GM19397 (cell line): ENCODE data around the gene NIPSNAP2.
"Not testable (repeated sequence)": the region's sequence is repeated elsewhere in the genome, so short reads cannot be mapped to it uniquely, and the experiment has no call there.

ENCODE experiments used
- ATAC-seq: cut with Tn5 transposase; IDR thresholded peaks from one replicate; pipeline ENCODE4 v1.9.1; 2021; ENCODE audit warnings: mild to moderate bottlenecking, moderate library complexity; ENCODE audit not compliant: unreplicated experiment

NIPSNAP2 gene

DNA sequence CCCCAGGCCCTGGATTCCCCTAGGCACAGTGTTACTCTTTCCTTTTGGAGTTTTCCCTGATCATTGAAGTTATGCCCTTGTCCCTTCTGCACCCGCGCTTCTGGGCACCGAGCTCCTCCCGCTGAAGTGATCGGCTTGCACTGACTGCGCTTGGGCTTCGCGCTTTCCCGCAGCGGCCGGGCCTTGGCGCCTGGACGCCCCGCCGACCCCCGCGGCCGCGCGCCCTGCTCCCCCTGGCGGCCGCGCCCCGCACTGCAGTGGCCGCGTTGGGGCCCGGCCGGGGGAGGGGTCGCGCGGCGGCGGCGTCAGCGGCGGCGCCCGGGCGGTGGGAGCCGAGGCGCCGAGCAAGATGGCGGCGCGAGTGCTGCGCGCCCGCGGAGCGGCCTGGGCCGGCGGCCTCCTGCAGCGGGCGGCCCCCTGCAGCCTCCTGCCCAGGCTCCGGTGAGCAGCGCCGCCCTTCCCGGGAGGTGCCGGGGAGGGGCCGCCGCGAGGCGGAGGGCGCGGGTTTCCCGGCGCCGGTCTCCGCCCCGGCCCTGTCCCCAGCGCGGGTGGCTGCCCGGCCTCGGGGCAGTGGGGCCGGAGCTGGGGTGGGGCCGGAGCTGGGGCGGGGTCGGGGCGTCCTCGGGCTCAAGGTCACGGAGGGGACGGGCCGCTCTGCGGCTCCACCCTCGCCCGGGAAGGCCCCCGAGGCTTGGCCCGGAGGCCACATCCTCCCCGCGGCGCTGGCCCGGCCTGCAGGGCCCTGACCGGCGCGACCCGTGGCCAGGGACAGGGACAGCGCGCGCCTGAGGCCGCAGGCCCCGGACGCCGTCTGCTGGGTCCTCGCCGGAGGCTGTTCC is at the start of gene NIPSNAP2:
Gene NIPSNAP2 (plus strand): TSS at position 325 of the 839 bp plus-strand sequence. CDS start 25 bp downstream, at position 350.
- ATAC-seq = peak; percentile 83

DNA sequence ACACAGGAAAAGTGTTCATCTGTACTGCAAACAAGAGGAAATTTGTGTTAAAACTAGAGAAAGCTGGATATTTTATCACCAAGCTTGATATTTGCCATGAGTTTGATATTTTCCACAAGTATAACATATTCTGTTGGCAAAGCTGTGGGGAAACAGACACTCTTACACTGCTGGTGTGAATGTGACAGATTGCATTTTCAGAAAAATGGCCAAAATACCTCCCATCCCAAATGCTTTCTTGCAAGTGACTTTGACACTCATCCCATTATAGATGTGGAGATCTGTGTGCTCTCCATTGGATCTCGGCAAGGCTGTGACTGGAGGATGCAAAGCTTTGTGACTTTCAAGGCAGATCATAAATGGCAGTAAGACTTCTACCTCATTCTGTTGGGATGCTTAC is 46.6 kb upstream of the NIPSNAP2 start:
- no peak for ATAC-seq

GRCh38 chr7:55928006-55928767 is 36.2 kb upstream of the NIPSNAP2 start:
- no peak for ATAC-seq

- no peak for ATAC-seq
Measured at GRCh38 chr7:55931421-55932151, 32.8 kb upstream of the NIPSNAP2 start.

- no peak for ATAC-seq
Measured at GRCh38 chr7:55939514-55940123, 24.8 kb upstream of the NIPSNAP2 start.

DNA sequence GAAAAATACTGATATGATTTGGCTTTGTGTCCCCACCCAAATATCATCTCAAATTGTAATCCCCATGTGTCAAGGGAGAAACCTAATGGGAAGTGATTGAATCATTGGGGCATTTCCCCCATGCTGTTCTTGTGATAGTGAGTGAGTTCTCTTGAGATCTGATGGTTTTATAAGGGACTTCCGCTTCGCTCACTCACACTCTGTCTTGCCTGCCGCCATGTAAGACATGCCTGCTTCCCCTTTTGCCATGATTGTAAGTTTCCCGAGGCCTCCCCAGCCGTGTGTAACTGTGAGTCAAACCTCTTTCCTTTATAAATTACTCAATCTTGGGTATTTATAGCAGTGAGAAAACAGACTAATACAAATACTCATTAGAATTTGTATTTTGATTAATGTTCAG is 17.8 kb upstream of the NIPSNAP2 start:
- ATAC-seq = no peak

GRCh38 chr7:55951637-55952351 is 12.6 kb upstream of the NIPSNAP2 start, which contains the start of gene MRPS17:
Gene MRPS17, plus strand, starts transcription at chr7:55951877. Its CDS starts 1,319 bp downstream, at chr7:55953196.
- ATAC-seq = peak; percentile 100

DNA sequence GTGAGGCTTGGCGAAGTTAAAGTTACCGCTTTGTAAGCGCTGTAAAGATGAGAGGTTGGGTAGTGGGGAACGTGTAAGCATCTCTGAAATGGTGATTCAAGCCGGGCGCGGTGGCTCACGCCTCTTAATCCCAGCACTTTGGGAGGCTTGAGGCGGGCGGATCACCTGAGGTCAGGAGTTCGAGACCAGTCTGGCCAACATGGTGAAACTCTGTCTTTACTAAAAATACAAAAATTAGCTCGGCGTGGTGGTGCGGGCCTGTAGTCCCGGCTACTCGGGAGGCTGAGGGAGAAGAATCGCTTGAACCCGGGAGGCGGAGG is 12.1 kb upstream of the NIPSNAP2 start:
- not testable (repeated sequence) for ATAC-seq

DNA sequence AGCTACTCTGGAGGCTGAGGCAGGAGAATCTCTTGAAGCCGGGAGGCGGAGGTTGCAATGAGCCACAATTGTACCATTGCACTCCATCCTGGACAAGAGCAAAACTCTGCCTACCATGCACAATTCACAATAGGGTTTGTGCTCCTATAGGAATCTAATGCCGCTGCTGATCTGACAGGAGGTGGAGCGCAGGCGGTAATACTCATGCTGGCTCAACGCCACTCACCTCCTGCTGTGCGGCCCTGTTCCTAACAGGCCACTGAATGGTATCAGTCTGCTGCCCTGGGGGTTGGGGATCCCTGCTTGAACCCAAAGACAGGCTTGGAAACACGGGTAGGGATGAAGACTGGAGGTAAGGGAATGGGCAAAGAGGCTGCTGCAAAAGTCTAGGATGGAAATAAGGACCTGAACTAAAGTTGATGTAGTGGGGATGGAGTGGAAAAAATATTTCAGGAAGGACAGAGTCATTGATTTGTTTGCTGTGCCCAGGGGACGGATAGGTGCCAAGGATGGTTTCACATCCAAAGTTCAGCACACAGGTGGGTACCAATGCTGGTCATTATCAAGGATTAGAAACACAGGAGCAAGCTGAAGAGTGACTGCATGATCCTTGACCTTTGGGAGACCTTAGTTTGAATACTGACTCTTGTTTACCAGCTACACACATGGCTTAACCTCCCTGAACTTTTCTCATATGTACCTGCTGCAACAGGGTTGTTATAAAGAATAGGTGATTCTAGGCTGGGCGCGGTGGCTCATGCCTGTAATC is 10.5 kb upstream of the NIPSNAP2 start:
- ATAC-seq = no peak

DNA sequence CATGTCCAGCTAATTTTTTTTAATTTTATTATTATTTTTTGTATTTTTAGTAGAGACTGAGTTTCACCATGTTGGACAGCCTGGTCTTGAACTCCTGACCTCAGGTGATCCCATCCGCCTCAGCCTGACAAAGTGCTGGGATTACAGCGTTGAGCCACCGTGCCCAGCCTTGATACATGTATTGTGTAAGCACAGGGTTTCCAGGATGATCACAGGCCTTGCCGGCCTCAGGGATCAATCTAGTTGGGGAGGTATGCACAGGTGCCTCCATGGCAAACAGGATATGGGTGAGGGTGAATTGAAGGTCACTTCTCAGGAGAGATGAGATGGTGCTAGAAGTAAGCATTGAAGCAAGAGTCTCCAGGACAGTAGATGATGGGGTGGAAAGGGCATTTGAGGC is 7.2 kb upstream of the NIPSNAP2 start:
- no peak for ATAC-seq

DNA sequence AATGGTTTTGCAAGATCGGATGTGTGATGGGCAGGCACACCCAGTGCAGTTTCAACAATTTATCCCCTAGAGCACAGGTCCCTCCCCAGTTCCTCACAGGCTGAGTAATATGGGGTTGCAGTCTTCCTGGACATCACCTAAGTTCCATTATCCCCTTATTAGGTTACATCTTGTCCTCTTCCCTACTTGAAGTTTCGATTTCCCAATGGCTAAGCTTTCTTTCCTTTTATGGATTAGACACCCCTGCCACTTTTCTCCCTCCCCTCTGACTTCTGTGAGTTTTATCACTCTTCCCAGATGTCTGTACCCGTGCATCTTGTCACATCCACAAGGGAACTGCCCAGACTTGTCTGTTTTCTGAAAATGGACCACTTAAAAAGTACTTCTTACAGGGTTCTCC is 2.4 kb upstream of the NIPSNAP2 start:
- no peak for ATAC-seq

DNA sequence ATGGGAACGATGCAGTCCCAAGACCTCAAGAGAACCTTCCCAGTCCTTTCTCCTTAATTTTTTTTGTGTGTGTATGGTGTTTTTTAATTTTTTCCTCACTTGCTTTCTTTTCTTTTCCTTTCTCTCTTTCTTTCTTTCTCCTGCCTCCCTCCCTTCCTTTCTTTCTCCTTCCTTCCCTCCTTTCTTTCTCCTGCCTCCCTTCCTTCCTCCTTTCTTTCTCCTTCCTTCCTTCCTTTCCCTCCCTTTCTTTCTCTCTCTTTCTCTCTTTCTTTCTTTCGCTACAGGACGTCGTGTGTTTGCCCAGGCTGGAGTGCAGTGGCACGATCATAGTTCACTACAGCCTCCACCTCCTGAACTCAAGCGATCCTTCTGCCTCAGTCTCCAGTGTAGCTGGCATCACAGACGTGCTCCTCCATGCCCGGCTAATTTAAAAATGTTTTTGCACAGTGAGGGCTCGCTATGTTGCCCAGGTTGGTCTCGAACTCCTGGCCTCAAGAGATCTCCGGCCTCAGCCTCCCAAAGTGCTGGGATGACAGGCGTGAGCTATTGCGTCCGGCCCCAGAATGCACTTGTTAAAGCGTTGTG is 709 bp upstream of the NIPSNAP2 start:
- no peak for ATAC-seq

DNA sequence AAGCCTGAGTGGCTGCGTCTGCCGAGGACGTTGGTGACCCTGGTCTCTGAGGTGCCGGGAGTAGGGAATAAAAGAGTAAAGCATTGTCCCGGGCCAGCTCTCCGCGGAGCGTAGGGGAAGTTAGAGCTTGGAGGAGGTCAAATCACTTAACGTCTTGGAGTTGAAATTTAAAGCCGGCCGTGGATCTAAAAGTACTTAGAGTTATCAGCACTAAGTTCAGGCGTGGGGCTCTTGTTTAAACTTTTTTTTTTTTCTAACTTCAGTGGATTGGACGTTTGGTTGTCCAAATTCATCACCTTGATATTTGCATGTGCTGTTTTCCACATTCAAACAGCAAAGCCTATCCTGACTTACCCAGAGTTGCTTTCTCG is 700 bp downstream of the NIPSNAP2 start:
- ATAC-seq = no peak

DNA sequence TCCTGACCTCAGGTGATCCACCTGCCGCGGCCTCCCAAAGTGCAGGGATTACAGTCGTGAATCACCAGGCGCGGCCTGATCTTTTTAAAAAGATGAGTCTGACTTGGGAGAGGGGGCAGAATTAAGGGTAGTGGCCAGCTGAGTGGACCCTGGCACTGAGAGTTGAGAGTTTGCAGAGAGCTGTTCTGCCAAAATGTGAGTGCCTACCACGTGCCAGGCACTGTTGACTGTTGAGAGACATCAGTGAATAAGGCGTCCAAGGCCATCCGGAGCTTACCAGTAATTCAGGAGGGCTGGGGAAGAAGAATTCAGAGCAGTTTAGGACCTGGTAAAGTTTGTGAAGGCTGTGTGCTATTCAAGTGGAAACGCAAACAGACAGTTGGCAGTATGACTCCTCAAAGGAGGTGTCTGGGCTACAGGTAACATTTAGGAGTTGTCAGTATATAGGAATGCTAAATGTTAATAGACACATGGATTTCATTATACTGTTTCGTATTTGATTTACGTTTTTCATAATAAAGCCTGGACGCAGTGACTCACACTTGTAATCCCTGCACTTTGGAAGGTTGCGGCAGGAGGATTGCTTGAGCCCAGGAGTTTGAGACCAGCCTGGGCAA is 1.5 kb downstream of the NIPSNAP2 start:
- ATAC-seq = no peak

DNA sequence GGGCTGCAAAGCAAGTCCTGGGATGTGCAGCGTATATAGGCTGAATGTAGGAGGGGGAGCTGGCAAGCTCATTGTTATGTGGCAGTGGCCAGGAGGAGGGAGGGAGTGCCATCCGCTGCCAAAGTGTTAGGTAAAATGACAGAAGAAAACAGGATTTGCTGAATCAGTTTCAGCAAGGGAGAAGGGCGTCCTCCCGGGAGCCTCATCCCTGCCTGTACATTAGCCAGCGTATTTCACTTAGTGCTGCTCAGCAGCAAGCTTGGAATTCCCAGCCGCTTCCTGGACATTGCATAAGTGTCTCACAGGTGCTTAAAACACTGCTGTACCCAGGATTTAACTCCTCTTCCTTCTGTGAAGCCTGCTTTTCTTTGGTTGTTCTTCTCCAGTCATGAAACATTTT is 2.5 kb downstream of the NIPSNAP2 start:
- ATAC-seq = no peak

- no peak for ATAC-seq
Measured at GRCh38 chr7:55969391-55969790, 5.0 kb downstream of the NIPSNAP2 start.

DNA sequence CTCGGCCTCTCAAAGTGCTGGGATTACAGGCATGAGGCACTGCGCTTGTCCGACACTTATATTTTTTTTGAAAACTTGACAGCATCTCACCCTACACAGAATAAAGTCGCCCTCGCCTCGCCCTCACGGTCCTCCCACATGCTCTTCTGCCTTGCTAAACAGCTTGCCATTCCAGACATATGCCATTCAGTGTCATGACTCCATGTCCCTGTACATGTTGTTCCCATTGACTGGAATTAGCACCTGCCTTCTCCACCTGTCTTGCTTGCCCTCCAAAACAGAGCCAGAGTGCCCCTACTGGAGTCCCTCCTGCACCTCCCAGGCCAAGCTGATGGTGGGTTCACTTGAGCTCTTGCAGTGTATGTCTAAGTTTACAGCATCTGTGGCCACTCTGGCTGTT is 6.2 kb downstream of the NIPSNAP2 start:
- no peak for ATAC-seq

DNA sequence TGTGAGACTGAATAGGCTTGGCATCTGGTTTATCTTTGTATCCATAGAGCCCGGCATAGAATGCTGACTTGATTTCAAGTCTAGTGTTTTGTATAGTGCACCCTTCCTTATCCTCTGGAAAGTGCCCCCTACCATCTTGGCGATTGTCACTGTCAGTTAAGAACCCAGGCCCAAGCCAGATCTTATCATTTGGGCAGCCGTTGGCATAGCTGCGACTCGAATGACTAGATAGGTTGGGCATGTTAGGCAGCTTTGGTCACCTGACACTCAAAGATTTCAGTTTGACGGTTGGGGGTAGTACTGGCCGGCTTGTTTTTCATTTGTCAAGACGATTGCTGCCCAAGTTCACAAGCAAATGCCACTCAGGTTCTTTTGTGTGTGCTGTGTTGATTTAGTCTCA is 6.6 kb downstream of the NIPSNAP2 start:
- no peak for ATAC-seq

DNA sequence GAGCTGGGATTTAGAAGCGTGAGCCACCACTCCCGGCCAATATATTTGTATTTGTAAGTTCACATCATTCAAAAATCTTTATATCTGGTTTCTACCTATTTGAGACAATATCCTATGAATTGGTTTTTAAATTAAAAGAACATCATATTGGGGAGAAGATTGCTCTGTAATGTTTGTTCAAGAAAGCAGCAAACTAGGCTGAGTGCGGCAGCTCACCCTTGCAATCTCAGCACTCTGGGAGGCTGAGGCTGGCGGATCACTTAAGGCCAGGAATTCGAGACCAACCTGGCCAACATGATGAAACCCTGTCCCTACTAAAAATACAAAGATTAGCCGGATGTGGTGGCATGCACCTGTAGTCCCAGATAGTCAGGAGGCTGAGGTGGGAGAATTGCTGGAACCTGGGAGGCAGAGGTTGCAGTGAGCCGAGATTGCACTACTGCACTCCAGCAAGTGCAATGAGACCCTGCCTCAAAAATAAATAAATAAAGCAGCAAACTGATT is 9.4 kb downstream of the NIPSNAP2 start:
- no peak for ATAC-seq
